Astrocyte (in vitro differentiated cells and primary cell): Measurements from ENCODE around the gene SLC1A1. TPM values are rescaled to one million over a fixed set of nuclear protein-coding genes. Genes with fewer than 3 reads are reported as not detected.
"Not testable (repeated sequence)": the region's sequence is repeated elsewhere in the genome, so short reads cannot be mapped to it uniquely, and the experiment has no call there.

Experiments used
- DNase-seq: peaks from one replicate; pipeline ENCODE4 v3.0.0-alpha.2; 2010; ENCODE audit warnings: low read depth
- FAIRE-seq: peaks from 2 replicates; lab custom pipeline; 2011; peaks lifted over from hg19 to GRCh38; lab: Jason Lieb, UNC
- H2AFZ ChIP-seq: 2 replicates; pipeline ENCODE4 v1.6.0; 2012; ENCODE audit warnings: low read depth, low read length, inconsistent platforms
- H3K27ac ChIP-seq: 2 replicates; pipeline ENCODE4 v1.5.1; 2011; ENCODE audit warnings: low read depth, low read length, inconsistent platforms
- H3K27me3 ChIP-seq: 2 replicates; pipeline ENCODE4 v1.6.0; 2011; ENCODE audit warnings: low read length, inconsistent platforms; ENCODE audit not compliant: insufficient read depth
- H3K36me3 ChIP-seq: 2 replicates; pipeline ENCODE4 v1.5.1; 2011; ENCODE audit warnings: low read length, inconsistent platforms; ENCODE audit not compliant: insufficient read depth
- H3K4me1 ChIP-seq: 2 replicates; pipeline ENCODE4 v1.5.1; 2011; ENCODE audit warnings: low read length, inconsistent platforms; ENCODE audit not compliant: insufficient read depth
- H3K4me2 ChIP-seq: 2 replicates; pipeline ENCODE4 v1.6.0; 2012; ENCODE audit warnings: low read length, inconsistent platforms
- H3K4me3 ChIP-seq: 2 replicates; pipeline ENCODE4 v1.5.1; 2011; ENCODE audit warnings: low read depth, mild to moderate bottlenecking, low read length, inconsistent platforms; ENCODE audit not compliant: insufficient read depth
- H3K79me2 ChIP-seq: 2 replicates; pipeline ENCODE4 v1.6.0; 2012; ENCODE audit warnings: mild to moderate bottlenecking, low read length, inconsistent platforms; ENCODE audit not compliant: insufficient read depth
- H3K9ac ChIP-seq: 2 replicates; pipeline ENCODE4 v1.6.0; 2012; ENCODE audit warnings: mild to moderate bottlenecking, low read length, inconsistent platforms
- H3K9me3 ChIP-seq: 2 replicates; pipeline ENCODE4 v1.5.1; 2012; ENCODE audit warnings: low read depth, mild to moderate bottlenecking, low read length, inconsistent platforms; ENCODE audit not compliant: insufficient read depth
- H4K20me1 ChIP-seq: 2 replicates; pipeline ENCODE4 v1.6.0; 2012; ENCODE audit warnings: low read length, inconsistent platforms; ENCODE audit not compliant: insufficient read depth
- H3K27ac Mint-ChIP-seq: one replicate; pipeline ENCODE4 v1.8.0; 2021; ENCODE audit warnings: mild to moderate bottlenecking, mixed read lengths; ENCODE audit not compliant: unreplicated experiment
- H3K27me3 Mint-ChIP-seq: one replicate; pipeline ENCODE4 v1.8.0; 2021; ENCODE audit warnings: low read depth, mixed read lengths; ENCODE audit not compliant: unreplicated experiment
- H3K36me3 Mint-ChIP-seq: one replicate; pipeline ENCODE4 v1.8.0; 2021; ENCODE audit warnings: low read depth, mixed read lengths; ENCODE audit not compliant: unreplicated experiment
- H3K4me1 Mint-ChIP-seq: one replicate; pipeline ENCODE4 v1.8.0; 2021; ENCODE audit warnings: low read depth, mixed read lengths; ENCODE audit not compliant: unreplicated experiment
- H3K4me3 Mint-ChIP-seq: one replicate; pipeline ENCODE4 v1.8.0; 2021; ENCODE audit warnings: mild to moderate bottlenecking, moderate library complexity, mixed read lengths; ENCODE audit not compliant: unreplicated experiment
- H3K9me3 Mint-ChIP-seq: one replicate; pipeline ENCODE4 v1.8.0; 2021; ENCODE audit warnings: mild to moderate bottlenecking, mixed read lengths; ENCODE audit not compliant: unreplicated experiment
- EZH2 ChIP-seq: IDR thresholded peaks from 2 replicates; pipeline ENCODE4 v1.6.1; 2012; ENCODE audit warnings: mild to moderate bottlenecking, low read length, inconsistent platforms; ENCODE audit not compliant: insufficient read depth
- total RNA-seq: library from RNA; stranded (reverse); gene quantifications from 2 replicates; pipeline ENCODE4 v1.2.1, GENCODE V29; 2021
- TF ChIP-seq, protein P1 (sequence below): IDR thresholded peaks from 2 replicates; pipeline ENCODE4 v1.5.1; 2011; ENCODE audit warnings: low read depth, mild to moderate bottlenecking, inconsistent platforms, low read length, moderate library complexity; ENCODE audit not compliant: insufficient read depth

SLC1A1 gene
- total RNA-seq, 1 donor from 2014 or later = 6.7 TPM

DNA sequence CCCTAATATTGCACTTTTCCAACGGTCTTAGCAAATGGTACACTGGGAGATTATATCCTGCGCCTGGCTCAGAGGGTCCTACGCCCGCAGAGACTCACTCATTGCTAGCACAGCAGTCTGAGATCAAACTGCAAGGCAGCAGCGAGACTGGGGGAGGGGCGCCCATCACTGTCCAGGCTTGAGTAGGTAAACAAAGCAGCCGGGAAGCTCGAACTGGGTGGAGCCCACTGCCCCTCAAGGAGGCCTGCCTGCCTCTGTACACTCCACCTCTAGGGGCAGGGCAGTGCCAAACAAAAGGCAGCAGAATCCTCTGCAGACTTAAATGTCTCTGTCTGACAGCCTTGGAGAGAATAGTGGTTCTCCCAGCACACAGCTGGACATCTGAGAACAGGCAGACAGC is 41.1 kb downstream of the SLC1A1 start:
- H2AFZ ChIP-seq, H3K4me3 Mint-ChIP-seq, H3K4me2 ChIP-seq, H3K9ac ChIP-seq, H4K20me1 ChIP-seq, H3K36me3 ChIP-seq, H3K27me3 Mint-ChIP-seq, H3K4me1 Mint-ChIP-seq, H3K79me2 ChIP-seq, H3K4me1 ChIP-seq, FAIRE-seq, H3K27ac ChIP-seq, H3K27me3 ChIP-seq, H3K27ac Mint-ChIP-seq, H3K4me3 ChIP-seq, H3K9me3 ChIP-seq, H3K9me3 Mint-ChIP-seq, DNase-seq, H3K36me3 Mint-ChIP-seq: not testable (repeated sequence)

- not testable (repeated sequence) for H3K4me1 ChIP-seq, H3K9me3 ChIP-seq, H3K36me3 Mint-ChIP-seq, H3K27me3 Mint-ChIP-seq, H3K4me2 ChIP-seq, H3K27ac ChIP-seq, H3K79me2 ChIP-seq, DNase-seq, H3K4me3 Mint-ChIP-seq, H3K9ac ChIP-seq, H3K4me1 Mint-ChIP-seq, H3K27ac Mint-ChIP-seq, FAIRE-seq, H3K4me3 ChIP-seq, H3K36me3 ChIP-seq, H4K20me1 ChIP-seq, H3K27me3 ChIP-seq, H2AFZ ChIP-seq
- H3K9me3 Mint-ChIP-seq = peaks cover 11% of the 10 kb centered on the region
Measured at GRCh38 chr9:4533881-4534280, 43.6 kb downstream of the SLC1A1 start.

DNA sequence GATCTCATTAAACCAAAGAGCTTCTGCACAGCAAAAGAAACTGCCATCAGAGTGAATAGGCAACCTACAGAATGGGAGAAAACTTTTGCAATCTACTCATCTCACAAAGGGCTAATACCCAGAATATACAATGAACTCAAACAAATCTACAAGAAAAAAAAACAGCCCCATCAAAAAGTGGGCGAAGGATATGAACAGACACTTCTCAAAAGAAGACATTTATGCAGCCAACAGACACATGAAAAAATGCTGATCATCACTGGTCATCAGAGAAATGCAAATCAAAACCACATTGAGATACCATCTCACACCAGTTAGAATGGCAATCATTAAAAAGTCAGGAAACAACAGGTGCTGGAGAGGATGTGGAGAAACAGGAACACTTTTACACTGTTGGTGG is 45.9 kb downstream of the SLC1A1 start:
- H3K4me2 ChIP-seq, H3K36me3 Mint-ChIP-seq, H3K27me3 ChIP-seq, H3K27me3 Mint-ChIP-seq, FAIRE-seq, H3K27ac Mint-ChIP-seq, H2AFZ ChIP-seq, DNase-seq, H3K79me2 ChIP-seq, H3K4me3 Mint-ChIP-seq, H3K4me3 ChIP-seq, H3K36me3 ChIP-seq, H3K27ac ChIP-seq, H3K9me3 ChIP-seq, H4K20me1 ChIP-seq, H3K9ac ChIP-seq, H3K4me1 ChIP-seq, H3K4me1 Mint-ChIP-seq: not testable (repeated sequence)
- peaks cover 11% of the 10 kb centered on the region for H3K9me3 Mint-ChIP-seq

DNA sequence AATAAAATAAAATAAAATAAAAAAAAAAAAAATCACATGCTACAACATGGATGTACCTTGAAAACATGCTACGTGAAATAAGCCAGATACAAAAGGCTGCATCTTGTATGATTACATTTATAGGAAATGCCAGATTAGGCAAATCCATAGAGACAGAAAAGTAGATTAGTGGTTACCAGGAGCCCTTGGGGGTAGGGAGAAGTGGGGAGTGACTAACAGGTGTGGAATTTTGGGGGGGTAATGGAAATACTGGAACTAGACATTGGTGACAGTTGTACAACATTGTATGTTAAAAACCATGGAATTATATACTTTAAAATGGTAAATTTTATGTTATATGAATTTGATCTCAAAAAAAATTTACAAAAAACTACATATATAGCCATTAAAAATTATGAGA is 47.3 kb downstream of the SLC1A1 start:
- FAIRE-seq = no peak

More for the DNA sequence above, 47.3 kb downstream of the SLC1A1 start:
- no peaks in the 10 kb centered on the region for H3K79me2 ChIP-seq
- H3K9me3 ChIP-seq = no peaks in the 10 kb centered on the region
- no peaks in the 10 kb centered on the region for H3K27me3 ChIP-seq
- H3K27me3 Mint-ChIP-seq = no peaks in the 10 kb centered on the region
- H3K4me1 Mint-ChIP-seq = peaks cover 13% of the 10 kb centered on the region
- TF ChIP-seq, protein P1, sequence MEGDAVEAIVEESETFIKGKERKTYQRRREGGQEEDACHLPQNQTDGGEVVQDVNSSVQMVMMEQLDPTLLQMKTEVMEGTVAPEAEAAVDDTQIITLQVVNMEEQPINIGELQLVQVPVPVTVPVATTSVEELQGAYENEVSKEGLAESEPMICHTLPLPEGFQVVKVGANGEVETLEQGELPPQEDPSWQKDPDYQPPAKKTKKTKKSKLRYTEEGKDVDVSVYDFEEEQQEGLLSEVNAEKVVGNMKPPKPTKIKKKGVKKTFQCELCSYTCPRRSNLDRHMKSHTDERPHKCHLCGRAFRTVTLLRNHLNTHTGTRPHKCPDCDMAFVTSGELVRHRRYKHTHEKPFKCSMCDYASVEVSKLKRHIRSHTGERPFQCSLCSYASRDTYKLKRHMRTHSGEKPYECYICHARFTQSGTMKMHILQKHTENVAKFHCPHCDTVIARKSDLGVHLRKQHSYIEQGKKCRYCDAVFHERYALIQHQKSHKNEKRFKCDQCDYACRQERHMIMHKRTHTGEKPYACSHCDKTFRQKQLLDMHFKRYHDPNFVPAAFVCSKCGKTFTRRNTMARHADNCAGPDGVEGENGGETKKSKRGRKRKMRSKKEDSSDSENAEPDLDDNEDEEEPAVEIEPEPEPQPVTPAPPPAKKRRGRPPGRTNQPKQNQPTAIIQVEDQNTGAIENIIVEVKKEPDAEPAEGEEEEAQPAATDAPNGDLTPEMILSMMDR = no peak
- TF ChIP-seq EZH2 = no peak
- no peak overlapping the region for H3K27ac Mint-ChIP-seq
- H3K4me1 ChIP-seq = peaks cover 6% of the 10 kb centered on the region
- no peak overlapping the region for H3K4me3 ChIP-seq
- no peaks in the 10 kb centered on the region for H3K36me3 ChIP-seq
- H3K4me2 ChIP-seq = no peak overlapping the region
- peaks cover 2% of the 10 kb centered on the region for H3K36me3 Mint-ChIP-seq
- H3K9me3 Mint-ChIP-seq = peaks cover 11% of the 10 kb centered on the region
- H3K4me3 Mint-ChIP-seq = no peak overlapping the region
- H2AFZ ChIP-seq = no peak overlapping the region
- H4K20me1 ChIP-seq = no peaks in the 10 kb centered on the region
- no peak overlapping the region for H3K9ac ChIP-seq
- no peak for DNase-seq
- no peak overlapping the region for H3K27ac ChIP-seq
